ENCODE data around the gene CCN5. TPM values are rescaled to one million over a fixed set of nuclear protein-coding genes. Genes with fewer than 3 reads are reported as not detected.

The CCN5 gene
- total RNA-seq, 1 donor from 2014 or later, result not detected

- Mint-ChIP-seq H3K4me3 (ENCODE audit: unreplicated experiment) (no peak overlapping the region), H3K4me1 (ENCODE audit: unreplicated experiment) (no peaks in the 10 kb centered on the region), H3K36me3 (ENCODE audit: low read depth, unreplicated experiment) (peaks cover 6% of the 10 kb centered on the region), H3K27ac (ENCODE audit: unreplicated experiment) (no peak overlapping the region), H3K9me3 (ENCODE audit: unreplicated experiment) (no peaks in the 10 kb centered on the region), H3K27me3 (ENCODE audit: unreplicated experiment) (peaks cover 2% of the 10 kb centered on the region)
- no peak for TF ChIP-seq CTCF (IDR thresholded peaks at IDR 0.05; ENCODE audit: unreplicated experiment)
- no peak for DNase-seq (ENCODE audit: low spot score)
Measured at GRCh38 chr20:44709797-44710196, 5.4 kb upstream of the CCN5 start.

- DNase-seq (ENCODE audit: low spot score), result no peak
Measured at GRCh38 chr20:44711237-44711636, 3.9 kb upstream of the CCN5 start.

GRCh38 chr20:44714102-44714700, 968 bp upstream of the CCN5 start:
- H3K27ac Mint-ChIP-seq (ENCODE audit: unreplicated experiment), result no peak overlapping the region
- H3K27me3 Mint-ChIP-seq (ENCODE audit: unreplicated experiment), result peaks cover 2% of the 10 kb centered on the region
- no peaks in the 10 kb centered on the region for H3K9me3 Mint-ChIP-seq (ENCODE audit: unreplicated experiment)

More at GRCh38 chr20:44711237-44711636, 3.9 kb upstream of the CCN5 start:
- H3K27me3 Mint-ChIP-seq (ENCODE audit: unreplicated experiment), result peaks cover 2% of the 10 kb centered on the region
- H3K4me3 Mint-ChIP-seq (ENCODE audit: unreplicated experiment), result no peak overlapping the region
- H3K27ac Mint-ChIP-seq (ENCODE audit: unreplicated experiment), result no peak overlapping the region
- H3K36me3 Mint-ChIP-seq (ENCODE audit: low read depth, unreplicated experiment), result no peaks in the 10 kb centered on the region
- no peak for TF ChIP-seq CTCF (IDR thresholded peaks at IDR 0.05; ENCODE audit: unreplicated experiment)
- H3K4me1 Mint-ChIP-seq (ENCODE audit: unreplicated experiment), result no peaks in the 10 kb centered on the region
- H3K9me3 Mint-ChIP-seq (ENCODE audit: unreplicated experiment), result no peaks in the 10 kb centered on the region

GRCh38 chr20:44715499-44716308, 535 bp downstream of the CCN5 start:
- no peak for TF ChIP-seq CTCF (IDR thresholded peaks at IDR 0.05; ENCODE audit: unreplicated experiment)
- Mint-ChIP-seq H3K4me1 (ENCODE audit: unreplicated experiment) (no peaks in the 10 kb centered on the region), H3K9me3 (ENCODE audit: unreplicated experiment) (no peaks in the 10 kb centered on the region), H3K27me3 (ENCODE audit: unreplicated experiment) (peaks cover 3% of the 10 kb centered on the region), H3K4me3 (ENCODE audit: unreplicated experiment) (no peak overlapping the region), H3K27ac (ENCODE audit: unreplicated experiment) (no peak overlapping the region), H3K36me3 (ENCODE audit: low read depth, unreplicated experiment) (no peaks in the 10 kb centered on the region)
- no peak for DNase-seq (ENCODE audit: low spot score)

More at GRCh38 chr20:44714102-44714700, 968 bp upstream of the CCN5 start:
- Mint-ChIP-seq H3K4me3 (ENCODE audit: unreplicated experiment) (no peak overlapping the region), H3K4me1 (ENCODE audit: unreplicated experiment) (no peaks in the 10 kb centered on the region), H3K36me3 (ENCODE audit: low read depth, unreplicated experiment) (no peaks in the 10 kb centered on the region)
- DNase-seq (ENCODE audit: low spot score), result no peak
- no peak for TF ChIP-seq CTCF (IDR thresholded peaks at IDR 0.05; ENCODE audit: unreplicated experiment)

Data from endothelial cell (in vitro differentiated cells).